Mesenchymal stem cell (in vitro differentiated cells and primary cell): ENCODE measurements around the gene NEDD9.
A peak's percentile ranks its signal among the peaks of the same experiment; 100 is the strongest.

Experiments used
- DNase-seq: peaks from one replicate; pipeline ENCODE4 v3.0.0-alpha.2; 2013
- H2AFZ ChIP-seq: one replicate; pipeline ENCODE4 v1.6.1; 2013; ENCODE audit warnings: low read depth, mild to moderate bottlenecking, control low read depth, inconsistent platforms, low read length, moderate library complexity
- H2AK5ac ChIP-seq: 2 replicates; pipeline ENCODE4 v1.6.1; 2013; ENCODE audit warnings: low read length, moderate library complexity, mild to moderate bottlenecking, inconsistent platforms; ENCODE audit not compliant: severe bottlenecking
- H2BK120ac ChIP-seq: one replicate; pipeline ENCODE4 v1.6.1; 2013; ENCODE audit warnings: low read depth, mild to moderate bottlenecking, inconsistent platforms, low read length, moderate library complexity
- H2BK12ac ChIP-seq, 2 experiments: one replicate each; pipeline ENCODE4 v1.6.1; 2013; ENCODE audit warnings: inconsistent platforms in 2 of 2, low read length in 2 of 2, mild to moderate bottlenecking in 2 of 2, moderate library complexity in 2 of 2, control low read depth in 1 of 2
- H2BK15ac ChIP-seq: one replicate; pipeline ENCODE4 v1.6.1; 2013; ENCODE audit warnings: mild to moderate bottlenecking, low read depth, inconsistent platforms; ENCODE audit not compliant: poor library complexity, severe bottlenecking
- H2BK5ac ChIP-seq: 2 replicates; pipeline ENCODE4 v1.6.1; 2013; ENCODE audit warnings: low read depth, mild to moderate bottlenecking, low read length, control low read depth, inconsistent platforms; ENCODE audit not compliant: poor library complexity, severe bottlenecking
- H3K14ac ChIP-seq, 2 experiments: one replicate each; pipeline ENCODE4 v1.6.1; 2013; ENCODE audit warnings: inconsistent platforms in 2 of 2, low read length in 2 of 2, control low read depth in 1 of 2, mild to moderate bottlenecking in 1 of 2, moderate library complexity in 1 of 2
- H3K18ac ChIP-seq, 2 experiments: one replicate each; pipeline ENCODE4 v1.6.1; 2013; ENCODE audit warnings: inconsistent platforms in 2 of 2, low read length in 2 of 2, control low read depth in 1 of 2, low read depth in 1 of 2, mild to moderate bottlenecking in 1 of 2
- H3K23ac ChIP-seq, 2 experiments: one replicate each; pipeline ENCODE4 v1.6.1; 2013; ENCODE audit warnings: inconsistent platforms in 2 of 2, low read length in 2 of 2, mild to moderate bottlenecking in 2 of 2, moderate library complexity in 2 of 2, control low read depth in 1 of 2
- H3K27ac ChIP-seq: 2 replicates; pipeline ENCODE4 v1.5.1; 2013; ENCODE audit warnings: mild to moderate bottlenecking, moderate library complexity, low read length, control low read depth, inconsistent platforms; ENCODE audit not compliant: poor library complexity, severe bottlenecking
- H3K27me3 ChIP-seq, 2 experiments: 2 replicates each; pipeline versions ENCODE4 v1.6.1 to v1.7.0; 2013; ENCODE audit warnings: low read length in 2 of 2, mild to moderate bottlenecking in 2 of 2, moderate library complexity in 2 of 2, control low read depth in 1 of 2, inconsistent platforms in 1 of 2; ENCODE audit not compliant: control insufficient read depth in 1 of 2, insufficient read depth in 1 of 2
- H3K36me3 ChIP-seq, 2 experiments: 2 replicates each; pipeline versions ENCODE4 v1.6.1 to v1.7.0; 2013; ENCODE audit warnings: low read length in 2 of 2, control low read depth in 1 of 2, inconsistent platforms in 1 of 2, low read depth in 1 of 2, mild to moderate bottlenecking in 1 of 2; ENCODE audit not compliant: insufficient read depth in 2 of 2, control insufficient read depth in 1 of 2
- H3K4ac ChIP-seq, 2 experiments: one replicate each; pipeline ENCODE4 v1.6.1; 2013; ENCODE audit warnings: inconsistent platforms in 2 of 2, low read length in 2 of 2, mild to moderate bottlenecking in 2 of 2, moderate library complexity in 2 of 2, control low read depth in 1 of 2, low read depth in 1 of 2
- H3K4me1 ChIP-seq: 2 replicates; pipeline ENCODE4 v1.6.1; 2013; ENCODE audit warnings: low read depth, low read length, control low read depth; ENCODE audit not compliant: control insufficient read depth, insufficient read depth
- H3K4me2 ChIP-seq: 2 replicates; pipeline ENCODE4 v1.6.1; 2013; ENCODE audit warnings: low read length, mild to moderate bottlenecking, inconsistent platforms; ENCODE audit not compliant: poor library complexity, severe bottlenecking
- H3K4me3 ChIP-seq, 2 experiments: 2 replicates each; pipeline versions ENCODE4 v1.5.1 to v1.7.0; 2013; ENCODE audit warnings: low read length in 2 of 2, mild to moderate bottlenecking in 2 of 2, control low read depth in 1 of 2, low read depth in 1 of 2; ENCODE audit not compliant: insufficient read depth in 1 of 2
- H3K79me1 ChIP-seq: replicated peaks from 2 replicates; pipeline ENCODE4 v1.6.1; 2013; ENCODE audit warnings: mild to moderate bottlenecking, control low read depth, low read length, inconsistent platforms; ENCODE audit not compliant: poor library complexity, severe bottlenecking
- H3K9ac ChIP-seq: 2 replicates; pipeline ENCODE4 v1.7.0; 2013; ENCODE audit warnings: mild to moderate bottlenecking, low read length, moderate library complexity
- H3K9me3 ChIP-seq: 2 replicates; pipeline ENCODE4 v1.7.0; 2013; ENCODE audit warnings: mild to moderate bottlenecking, low read length; ENCODE audit not compliant: control insufficient read depth
- H4K8ac ChIP-seq: one replicate; pipeline ENCODE4 v1.6.1; 2013; ENCODE audit warnings: inconsistent platforms, mild to moderate bottlenecking, low read length, moderate library complexity
- H4K91ac ChIP-seq: one replicate; pipeline ENCODE4 v1.6.1; 2013; ENCODE audit warnings: mild to moderate bottlenecking, low read length, inconsistent platforms
- WGBS: methylation state at CpG from one replicate; pipeline ENCODE4 v1.1.7; 2013; ENCODE audit warnings: mixed read lengths; 5-methylcytosine and 5-hydroxymethylcytosine counted together

The NEDD9 gene

DNA sequence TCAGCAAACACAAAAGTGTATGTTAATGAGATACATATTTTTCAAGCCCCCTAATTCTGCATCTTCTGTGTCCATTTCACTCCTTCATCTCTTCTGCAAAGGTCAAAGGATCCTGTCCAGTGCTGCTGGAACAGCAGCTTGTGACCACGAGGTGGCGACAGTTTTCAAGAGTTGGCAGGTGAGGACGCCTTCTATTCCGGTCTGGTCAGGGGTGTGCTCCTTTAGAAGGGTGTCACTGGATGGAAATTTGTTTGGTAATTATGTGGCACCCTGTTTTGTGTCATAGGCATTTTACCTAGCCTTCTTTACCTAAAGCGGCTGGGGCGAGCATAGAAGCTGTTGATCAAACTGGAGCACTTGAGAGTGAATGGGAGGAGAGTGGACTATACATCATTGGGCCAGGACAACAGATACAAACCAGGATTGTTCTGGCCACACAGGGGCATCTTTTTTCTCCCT lies 88.0 kb downstream of the NEDD9 start:
- Histone ChIP-seq H3K4me1 (peaks cover 2% of the 10 kb centered on the region), H2BK120ac (no peak overlapping the region), H3K4me3 (no peak overlapping the region), H3K4ac (no peak overlapping the region), H2BK12ac (peak overlapping the region in 1 of 2 experiments; percentile 43), H4K8ac (no peak overlapping the region), H3K9me3 (no peaks in the 10 kb centered on the region), H3K4me2 (no peak overlapping the region), H3K9ac (no peak overlapping the region), H3K27ac (no peak overlapping the region), H3K18ac (no peak overlapping the region), H2AK5ac (no peak overlapping the region), H4K91ac (no peak overlapping the region), H2BK15ac (no peak overlapping the region), H2AFZ (no peak overlapping the region), H3K79me1 (no peaks in the 10 kb centered on the region), H3K27me3 (no peaks in the 10 kb centered on the region), H3K14ac (no peak overlapping the region), H3K23ac (no peak overlapping the region), H2BK5ac (no peak overlapping the region), H3K36me3 (no peaks in the 10 kb centered on the region)
- DNase-seq = peak; percentile 77
- 27% methylated on average over 6 of the region's 6 CpGs for WGBS

DNA sequence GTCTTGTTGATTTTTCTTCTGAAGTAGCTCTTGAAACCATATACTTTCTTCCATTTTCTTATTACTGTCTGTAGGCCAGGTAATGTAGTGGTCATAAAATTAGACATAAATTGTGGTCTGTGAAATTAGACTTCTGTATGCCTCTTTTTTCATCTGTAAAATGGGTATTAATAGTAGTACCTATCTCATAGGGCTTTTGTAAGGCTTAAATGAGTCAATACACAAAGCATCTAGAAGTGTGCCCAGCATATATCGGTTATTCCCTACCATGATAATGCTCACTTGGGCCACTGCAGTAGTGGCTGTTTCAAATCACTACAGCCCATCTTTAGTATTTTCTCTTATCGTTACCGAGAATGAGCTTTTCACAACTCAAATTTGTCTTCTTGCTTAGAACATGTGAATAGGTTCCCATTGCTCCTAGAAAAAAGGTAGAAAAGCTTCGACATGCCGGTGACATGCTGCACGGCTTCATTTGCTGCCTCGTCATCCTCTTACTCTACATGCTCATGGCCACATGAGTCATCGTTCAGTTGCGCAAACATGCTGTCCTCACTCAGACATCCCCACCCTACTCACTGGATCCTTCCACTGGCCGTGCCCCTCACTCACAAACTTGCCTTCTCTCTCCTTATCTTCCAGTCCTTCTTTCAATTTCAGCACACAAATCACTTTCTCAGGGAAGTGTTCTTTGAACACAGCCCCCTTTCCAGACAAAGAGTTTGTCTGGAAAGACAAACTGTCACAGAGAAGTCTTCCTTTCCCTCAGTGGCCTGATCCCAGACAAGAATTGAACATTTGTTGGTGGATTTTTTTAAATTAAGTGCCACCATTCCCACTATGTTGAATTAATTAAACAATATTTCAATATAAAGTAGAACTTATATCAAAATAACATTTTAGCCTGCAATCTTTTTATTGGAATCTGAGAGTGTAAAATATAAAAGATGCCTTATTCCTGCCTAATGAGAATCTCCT lies 88.8 kb downstream of the NEDD9 start:
- peak; percentile 97 for DNase-seq
- WGBS = 34% methylated on average over 10 of the region's 10 CpGs

DNA sequence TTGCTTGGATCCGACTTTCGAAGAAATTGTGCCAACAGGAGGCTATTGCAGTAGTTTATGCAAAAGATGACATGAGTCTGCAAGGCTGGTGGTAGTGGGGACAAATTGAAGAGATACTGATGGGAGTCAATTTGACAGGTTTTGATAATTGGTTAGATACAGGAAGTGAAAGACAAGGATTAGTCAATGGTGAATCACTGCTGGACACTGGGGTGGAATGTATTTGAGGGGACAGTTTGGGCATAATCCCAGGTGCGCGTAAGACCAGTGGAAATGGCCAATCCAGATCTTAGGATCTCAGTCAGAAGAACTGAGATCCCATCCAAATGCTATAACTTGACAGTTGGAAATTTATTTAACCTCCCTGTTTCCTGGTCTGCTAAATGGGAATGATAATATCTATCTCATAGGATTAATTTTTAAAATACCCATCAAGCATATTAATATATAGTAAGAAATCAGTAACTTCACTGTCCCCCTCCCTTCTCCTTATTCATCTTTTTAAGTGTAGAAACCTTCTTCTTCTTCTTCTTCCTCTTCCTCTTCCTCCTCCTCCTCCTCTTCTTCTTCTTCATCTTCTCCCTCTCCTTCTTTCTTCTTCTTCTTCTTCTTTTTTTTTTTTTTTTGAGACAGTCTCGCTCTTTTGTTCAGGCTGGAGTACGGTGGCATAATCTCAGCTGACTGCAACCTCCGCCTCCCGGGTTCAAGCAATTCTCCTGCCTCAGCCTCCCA lies 90.0 kb downstream of the NEDD9 start:
- no peak overlapping the region for H4K8ac ChIP-seq
- 96% methylated on average over 6 of the region's 8 CpGs for WGBS
- no peak overlapping the region for H2BK12ac ChIP-seq
- no peaks in the 10 kb centered on the region for H3K79me1 ChIP-seq
- H3K23ac ChIP-seq = no peak overlapping the region
- no peak overlapping the region for H3K9ac ChIP-seq
- H2BK15ac ChIP-seq = peak overlapping the region; percentile 32
- no peak overlapping the region for H3K14ac ChIP-seq
- H2AK5ac ChIP-seq = no peak overlapping the region
- H2AFZ ChIP-seq = no peak overlapping the region
- DNase-seq = no peak
- no peak overlapping the region for H2BK120ac ChIP-seq
- no peak overlapping the region for H3K18ac ChIP-seq
- no peak overlapping the region for H4K91ac ChIP-seq
- no peaks in the 10 kb centered on the region for H3K27me3 ChIP-seq
- H3K36me3 ChIP-seq = no peaks in the 10 kb centered on the region
- H3K4me1 ChIP-seq = peaks cover 2% of the 10 kb centered on the region
- H2BK5ac ChIP-seq = no peak overlapping the region
- H3K4me3 ChIP-seq = no peak overlapping the region
- no peak overlapping the region for H3K27ac ChIP-seq
- H3K9me3 ChIP-seq = no peaks in the 10 kb centered on the region
- no peak overlapping the region for H3K4ac ChIP-seq
- no peak overlapping the region for H3K4me2 ChIP-seq

More for the DNA sequence above, 88.8 kb downstream of the NEDD9 start:
- Histone ChIP-seq H3K14ac (no peak overlapping the region), H3K36me3 (no peaks in the 10 kb centered on the region), H3K4ac (no peak overlapping the region), H3K9me3 (no peaks in the 10 kb centered on the region), H3K4me2 (no peak overlapping the region), H2BK120ac (no peak overlapping the region), H3K4me3 (no peak overlapping the region), H2BK12ac (peak overlapping the region in 1 of 2 experiments; percentile 63), H2BK5ac (no peak overlapping the region), H3K4me1 (peaks cover 2% of the 10 kb centered on the region), H3K23ac (no peak overlapping the region), H4K91ac (no peak overlapping the region), H2BK15ac (no peak overlapping the region), H3K27me3 (no peaks in the 10 kb centered on the region), H3K18ac (peak overlapping the region in 1 of 2 experiments; percentile 4), H3K27ac (no peak overlapping the region), H3K79me1 (no peaks in the 10 kb centered on the region), H2AFZ (no peak overlapping the region), H2AK5ac (no peak overlapping the region), H4K8ac (no peak overlapping the region), H3K9ac (peak overlapping the region; percentile 37)

DNA sequence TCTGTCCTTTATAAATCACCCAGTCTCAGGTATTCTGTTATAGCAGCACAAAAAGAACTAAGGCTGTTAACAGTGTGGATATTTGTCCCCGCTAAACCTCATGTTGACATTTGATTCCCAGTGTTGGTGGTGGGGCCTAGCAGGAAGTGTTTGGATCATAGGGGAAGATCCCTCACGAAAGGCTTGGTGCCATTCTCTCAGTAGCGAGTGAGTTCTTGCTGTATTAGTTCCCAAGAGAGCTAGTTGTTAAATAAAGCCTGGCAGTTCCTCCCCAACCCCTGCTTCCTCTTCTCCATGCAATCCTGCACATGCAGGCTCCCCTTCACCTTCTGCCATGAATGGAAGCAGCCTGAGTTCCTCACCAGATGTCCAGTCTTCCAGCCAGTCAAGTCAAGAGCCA lies 91.2 kb downstream of the NEDD9 start:
- H3K36me3 ChIP-seq = no peaks in the 10 kb centered on the region
- no peak overlapping the region for H2BK15ac ChIP-seq
- no peak overlapping the region for H3K14ac ChIP-seq
- H3K4me1 ChIP-seq = peaks cover 2% of the 10 kb centered on the region
- DNase-seq = no peak
- WGBS = 90% methylated on average over 3 of the region's 3 CpGs
- H3K27me3 ChIP-seq = no peaks in the 10 kb centered on the region
- no peak overlapping the region for H2AFZ ChIP-seq
- H2BK5ac ChIP-seq = no peak overlapping the region
- H2BK12ac ChIP-seq = no peak overlapping the region
- no peak overlapping the region for H3K4ac ChIP-seq
- no peaks in the 10 kb centered on the region for H3K79me1 ChIP-seq
- H2BK120ac ChIP-seq = no peak overlapping the region
- no peak overlapping the region for H3K18ac ChIP-seq
- no peak overlapping the region for H3K27ac ChIP-seq
- no peak overlapping the region for H2AK5ac ChIP-seq
- no peak overlapping the region for H3K4me3 ChIP-seq
- H3K23ac ChIP-seq = no peak overlapping the region
- no peak overlapping the region for H3K4me2 ChIP-seq
- no peak overlapping the region for H4K91ac ChIP-seq
- H3K9me3 ChIP-seq = no peaks in the 10 kb centered on the region
- H4K8ac ChIP-seq = no peak overlapping the region
- H3K9ac ChIP-seq = no peak overlapping the region
